Type B pancreatic cell (in vitro differentiated cells): ENCODE measurements around the gene KCNS3. TPM values are rescaled to one million over a fixed set of nuclear protein-coding genes. Genes with fewer than 3 reads are reported as not detected.

ENCODE experiments used
- DNase-seq: peaks from one replicate; pipeline ENCODE4 v3.0.0; 2021; ENCODE audit warnings: mixed read lengths; ENCODE audit not compliant: unreplicated experiment; ENCODE audit errors: extremely low spot score
- H3K27ac Mint-ChIP-seq: 2 replicates; pipeline ENCODE4 v1.8.0; 2021; ENCODE audit warnings: mild to moderate bottlenecking, mixed read lengths
- H3K27me3 Mint-ChIP-seq: 2 replicates; pipeline ENCODE4 v1.8.0; 2021; ENCODE audit warnings: mixed read lengths
- H3K36me3 Mint-ChIP-seq: 2 replicates; pipeline ENCODE4 v1.8.0; 2021; ENCODE audit warnings: mixed read lengths
- H3K4me1 Mint-ChIP-seq: one replicate; pipeline ENCODE4 v1.8.0; 2021; ENCODE audit warnings: mixed read lengths; ENCODE audit not compliant: unreplicated experiment
- H3K4me3 Mint-ChIP-seq: 2 replicates; pipeline ENCODE4 v1.8.0; 2021; ENCODE audit warnings: mild to moderate bottlenecking, mixed read lengths
- H3K9me3 Mint-ChIP-seq: 2 replicates; pipeline ENCODE4 v1.8.0; 2021; ENCODE audit warnings: mixed read lengths
- CTCF ChIP-seq: fragments of 200-600 bp; sonication (generic); conservative IDR thresholded peaks from 2 replicates; pipeline ENCODE4 v1.5.0; 2021; ENCODE audit warnings: antibody characterized with exemption, mild to moderate bottlenecking
- total RNA-seq: library from RNA; stranded (reverse); gene quantifications from 2 replicates; pipeline ENCODE4 v1.2.1, GENCODE V29; 2021; ENCODE audit warnings: low replicate concordance

KCNS3 gene
- total RNA-seq, 1 donor from 2014 or later = 5.3 TPM

- Mint-ChIP-seq H3K27ac (no peak overlapping the region), H3K36me3 (no peaks in the 10 kb centered on the region), H3K4me3 (no peak overlapping the region), H3K4me1 (no peaks in the 10 kb centered on the region), H3K9me3 (peaks cover 23% of the 10 kb centered on the region), H3K27me3 (no peaks in the 10 kb centered on the region)
- TF ChIP-seq CTCF = no peak
- no peak for DNase-seq
Observed at GRCh38 chr2:17894556-17894955, 16.1 kb downstream of the KCNS3 start.

- no peaks in the 10 kb centered on the region for H3K36me3 Mint-ChIP-seq
- no peak for TF ChIP-seq CTCF
- no peak overlapping the region for H3K27ac Mint-ChIP-seq
- no peak for DNase-seq
- peaks cover 9% of the 10 kb centered on the region for H3K9me3 Mint-ChIP-seq
- H3K27me3 Mint-ChIP-seq = no peaks in the 10 kb centered on the region
- H3K4me3 Mint-ChIP-seq = no peak overlapping the region
- H3K4me1 Mint-ChIP-seq = peaks cover 6% of the 10 kb centered on the region
Observed at GRCh38 chr2:17899871-17900270, 21.4 kb downstream of the KCNS3 start.

GRCh38 chr2:17901246-17901645 lies 22.8 kb downstream of the KCNS3 start:
- Mint-ChIP-seq H3K4me3 (no peak overlapping the region), H3K27me3 (no peaks in the 10 kb centered on the region), H3K27ac (no peak overlapping the region), H3K9me3 (peaks cover 9% of the 10 kb centered on the region), H3K36me3 (no peaks in the 10 kb centered on the region), H3K4me1 (peaks cover 6% of the 10 kb centered on the region)
- no peak for TF ChIP-seq CTCF
- DNase-seq = no peak

GRCh38 chr2:17910980-17911379 lies 32.5 kb downstream of the KCNS3 start:
- Mint-ChIP-seq H3K9me3 (no peaks in the 10 kb centered on the region), H3K36me3 (no peaks in the 10 kb centered on the region), H3K27ac (no peak overlapping the region), H3K4me3 (no peak overlapping the region), H3K27me3 (peaks cover 22% of the 10 kb centered on the region), H3K4me1 (no peaks in the 10 kb centered on the region)
- no peak for DNase-seq
- TF ChIP-seq CTCF = no peak

- TF ChIP-seq CTCF = no peak
- no peak for DNase-seq
- H3K27ac Mint-ChIP-seq = no peak overlapping the region
- H3K4me1 Mint-ChIP-seq = no peaks in the 10 kb centered on the region
- H3K4me3 Mint-ChIP-seq = no peak overlapping the region
- no peaks in the 10 kb centered on the region for H3K36me3 Mint-ChIP-seq
- peaks cover 18% of the 10 kb centered on the region for H3K27me3 Mint-ChIP-seq
- no peaks in the 10 kb centered on the region for H3K9me3 Mint-ChIP-seq
Observed at GRCh38 chr2:17911491-17912260, 33.2 kb downstream of the KCNS3 start.
